ENCODE results near the gene KCNK15. TPM values are rescaled to one million over a fixed set of nuclear protein-coding genes. Genes with fewer than 3 reads are reported as not detected.

Gene KCNK15
- total and polyA plus RNA-seq, 9 of the 15 experiments (the other 6 are each of a cell fraction or from before 2014, with no cell fraction given), result 0.03 to 0.30 (median 0.17) TPM; not detected in 5

GRCh38 chr20:44750081-44750805, 4.6 kb downstream of the KCNK15 start:
- in situ Hi-C loops (cut with MboI) (no loop called here), intact Hi-C loops (cut with micrococcal nuclease) (no loop called here)
- Histone ChIP-seq H3K4me2 (ENCODE audit: insufficient read depth, low read length) (peak overlapping the region; percentile 62), H3K9ac (ENCODE audit: insufficient read depth in 1 of 2, low read depth in 2 of 2, low read length in 2 of 2) (peak overlapping the region in 1 of 2 experiments; percentile 47; a peak in 1 of 4 replicates), H3K4me3 (no peak overlapping the region), H2AFZ (ENCODE audit: low read depth, low read length) (peak overlapping the region; percentile 68), H3K4me1 (replicated peaks in 1 of 2; ENCODE audit: control insufficient read depth in 2 of 2, insufficient read depth in 2 of 2, low read length in 2 of 2) (peaks cover 3 to 22% of the 10 kb centered on the region in 2 experiments; a peak in 4 of 5 replicates), H3K27ac (ENCODE audit: extremely low read depth, low read depth, low read length) (no peak overlapping the region), H3K9me1 (ENCODE audit: control insufficient read depth, insufficient read depth, low read length) (no peaks in the 10 kb centered on the region), H3K9me3 (replicated peaks; ENCODE audit: control insufficient read depth, insufficient read depth, low read depth, low read length) (no peaks in the 10 kb centered on the region), H4K20me1 (replicated peaks; ENCODE audit: control insufficient read depth, insufficient read depth, low read length) (no peaks in the 10 kb centered on the region), H3K36me3 (ENCODE audit: control insufficient read depth, insufficient read depth, low read length) (no peaks in the 10 kb centered on the region), H3K79me2 (ENCODE audit: control insufficient read depth, insufficient read depth, low read length) (no peaks in the 10 kb centered on the region), H3K27me3 (ENCODE audit: control insufficient read depth in 2 of 2, insufficient read depth in 2 of 2, low read length in 2 of 2) (peaks cover 12 to 76% of the 10 kb centered on the region in 2 experiments)
- ChIA-PET POLR2A (interaction anchor here (0.6 to 0.7 kb wide), 3 partner anchors 98 to 292 kb away, joined by 3 to 4 read pairs (median 3); no protein-coding TSS in a partner anchor), CTCF (ENCODE audit: low intra/inter-chr PET ratio) (interaction anchor here (0.6 to 1.9 kb wide), 3 partner anchors 65 to 117 kb away, joined by 3 to 8 read pairs (median 6); no protein-coding TSS in a partner anchor)
- DNase-seq (ENCODE audit: extremely low read depth in 1 of 4, low spot score in 3 of 4) (peak; percentile 37 to 82 (median 70)), FAIRE-seq (no peak), ATAC-seq (peak; percentile 60)
- WGBS (ENCODE audit: insufficient coverage, low coverage, missing lambda C conversion rate), result 14% methylated on average over 59 of the region's 73 CpGs
- no TSS peak for BruUV-seq (replicated peaks)
- TF ChIP-seq CC2D1A (IDR thresholded peaks at IDR 0.05) (no peak), RBFOX2 (IDR thresholded peaks at IDR 0.05; ENCODE audit: low read depth, low read length) (peak; percentile 36; the same call in 1 of the 2 replicates), ZNF212 (CRISPR knock-in tag; IDR thresholded peaks at IDR 0.05) (no peak), SREBF2 (CRISPR knock-in tag; IDR thresholded peaks at IDR 0.05) (no peak), SRSF9 (IDR thresholded peaks at IDR 0.05; ENCODE audit: borderline replicate concordance, low read depth, low read length) (no peak), ZFP91 (CRISPR knock-in tag; IDR thresholded peaks at IDR 0.05) (no peak), HOXB6 (CRISPR knock-in tag; IDR thresholded peaks at IDR 0.05; ENCODE audit: borderline replicate concordance) (no peak), ELF1 (tag; IDR thresholded peaks at IDR 0.05) (no peak), THRAP3 (IDR thresholded peaks at IDR 0.05; ENCODE audit: borderline replicate concordance) (no peak), FOXP4 (CRISPR knock-in tag; IDR thresholded peaks at IDR 0.05; ENCODE audit: borderline replicate concordance) (no peak), RBM17 (IDR thresholded peaks at IDR 0.05; ENCODE audit: borderline replicate concordance, low read depth, low read length) (no peak), CBX5 (IDR thresholded peaks at IDR 0.05; ENCODE audit: borderline replicate concordance, low read depth) (no peak), ZNF444 (CRISPR knock-in tag; IDR thresholded peaks at IDR 0.05) (no peak), ZNF76 (CRISPR knock-in tag; IDR thresholded peaks at IDR 0.05; ENCODE audit: borderline replicate concordance) (no peak), POLR2A (conservative IDR thresholded peaks at IDR 0.05) (no peak), CBX1 (IDR thresholded peaks at IDR 0.05; ENCODE audit: low read depth) (no peak), MED1 (CRISPR knock-in tag; IDR thresholded peaks at IDR 0.05; ENCODE audit: borderline replicate concordance) (no peak), TARDBP (IDR thresholded peaks at IDR 0.05) (no peak)
- TF ChIP-seq, protein P1, sequence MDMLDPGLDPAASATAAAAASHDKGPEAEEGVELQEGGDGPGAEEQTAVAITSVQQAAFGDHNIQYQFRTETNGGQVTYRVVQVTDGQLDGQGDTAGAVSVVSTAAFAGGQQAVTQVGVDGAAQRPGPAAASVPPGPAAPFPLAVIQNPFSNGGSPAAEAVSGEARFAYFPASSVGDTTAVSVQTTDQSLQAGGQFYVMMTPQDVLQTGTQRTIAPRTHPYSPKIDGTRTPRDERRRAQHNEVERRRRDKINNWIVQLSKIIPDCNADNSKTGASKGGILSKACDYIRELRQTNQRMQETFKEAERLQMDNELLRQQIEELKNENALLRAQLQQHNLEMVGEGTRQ (CRISPR knock-in tag; IDR thresholded peaks at IDR 0.05), result 0 out of 2 replicates have a peak, but pooled peaks have one; percentile 17
